CD4-positive, alpha-beta T cell treated with Interleukin-6 for 4 hours (primary cell): Measurements from ENCODE around the gene RPRD1A.
"Not testable (repeated sequence)": the region's sequence is repeated elsewhere in the genome, so short reads cannot be mapped to it uniquely, and the experiment has no call there.

Experiments used
- DNase-seq: peaks from one replicate; pipeline ENCODE4 v3.0.0-alpha.2; 2020; ENCODE audit warnings: mixed read lengths

RPRD1A gene

DNA sequence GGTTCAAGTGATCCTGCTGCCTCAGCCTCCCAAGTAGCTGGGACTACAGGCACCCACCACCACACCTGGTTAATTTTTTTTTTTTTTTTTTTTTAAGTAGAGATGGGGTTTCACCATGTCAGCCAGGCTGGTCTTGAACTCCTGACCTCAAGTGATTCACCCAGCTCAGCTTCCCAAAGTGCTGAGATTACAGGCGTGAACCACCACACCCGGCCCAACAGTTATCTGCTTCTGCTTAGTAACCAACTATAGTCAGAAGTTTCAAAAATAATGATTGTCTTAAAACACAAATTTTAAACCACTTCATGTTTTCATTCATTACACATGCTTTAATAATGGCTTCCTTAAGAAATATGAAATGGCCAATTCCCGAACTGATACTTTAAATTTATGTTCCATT is 43.1 kb downstream of the RPRD1A start:
- DNase-seq, result not testable (repeated sequence)

DNA sequence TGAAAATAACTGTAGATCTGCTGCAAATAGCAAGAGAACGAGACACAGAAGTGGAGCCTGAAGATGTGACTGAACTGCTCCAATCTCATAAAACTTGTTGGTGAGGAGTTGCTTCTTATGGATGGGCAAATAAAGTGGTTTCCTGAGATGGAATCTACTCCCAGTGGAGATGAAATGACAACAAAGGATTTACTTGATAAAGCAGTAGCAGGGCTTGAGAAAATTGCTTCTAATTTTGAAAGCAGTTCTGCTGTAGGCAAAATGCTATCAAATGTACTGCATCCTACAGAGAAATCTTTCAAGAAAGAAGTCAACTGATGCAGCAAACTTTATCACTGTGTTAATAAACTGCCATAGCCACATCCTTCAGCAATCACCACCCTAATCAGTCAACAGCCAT is 44.0 kb downstream of the RPRD1A start:
- no peak for DNase-seq

DNA sequence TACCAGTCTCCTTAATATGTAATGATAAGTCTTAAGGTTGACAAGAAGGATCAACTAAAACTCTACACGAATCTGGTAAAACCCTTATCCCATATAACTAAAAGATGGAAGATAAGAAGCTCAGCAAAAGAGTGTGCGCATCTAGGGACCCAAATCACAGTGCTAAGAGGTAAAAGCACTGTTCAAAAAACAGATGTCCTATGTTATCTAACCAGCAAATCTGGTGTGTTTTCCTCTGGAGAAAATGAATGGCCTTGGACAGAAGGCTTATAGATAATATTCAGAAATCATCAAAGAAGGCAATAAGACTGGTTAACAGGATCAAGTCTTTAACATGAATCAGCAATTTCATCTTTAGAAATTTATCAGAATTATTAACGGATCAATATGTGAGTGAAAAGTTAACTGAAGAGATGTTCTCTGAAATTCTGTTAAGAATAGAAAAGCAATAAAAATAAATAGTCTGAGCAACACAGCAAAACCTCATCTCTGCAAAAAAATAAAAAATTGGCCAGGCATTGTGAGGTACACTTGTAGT is 47.1 kb downstream of the RPRD1A start:
- DNase-seq, result no peak

DNA sequence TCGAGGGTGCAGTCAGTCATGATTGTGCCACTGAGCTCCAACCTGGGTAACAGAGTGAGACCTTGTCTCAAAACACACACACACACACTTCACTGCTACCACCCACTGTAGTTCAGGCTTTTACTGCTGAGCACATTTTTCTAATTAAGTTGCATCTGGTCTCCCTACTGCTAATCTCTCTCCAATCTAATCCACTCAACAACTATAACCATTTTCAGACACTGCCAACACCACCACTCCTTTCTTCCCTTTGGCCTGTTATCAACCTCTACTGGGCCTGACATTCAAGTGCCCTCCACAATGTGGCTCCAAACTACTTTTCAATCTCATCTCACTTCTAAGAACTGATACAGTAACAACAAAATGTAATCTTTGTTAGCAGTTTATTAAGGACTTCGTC is 50.1 kb downstream of the RPRD1A start:
- DNase-seq, result no peak

DNA sequence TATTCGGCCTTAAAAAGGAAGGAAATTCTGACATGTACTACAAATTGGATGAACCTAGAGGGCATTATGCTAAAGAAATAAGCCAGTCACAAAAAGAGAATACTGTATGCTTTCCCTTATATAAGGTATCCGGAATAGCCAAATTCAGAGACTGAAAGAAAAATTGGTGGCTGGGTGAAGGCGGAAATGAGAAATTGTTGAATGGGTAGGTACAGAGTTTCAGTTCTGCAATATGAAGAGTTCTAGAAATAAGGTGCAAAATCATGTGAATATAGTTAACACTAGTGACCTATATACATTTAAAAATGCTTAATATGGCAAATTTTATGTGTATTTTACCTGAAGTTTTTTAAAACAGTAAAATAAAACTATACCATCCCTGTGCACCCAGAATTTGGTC is 51.7 kb downstream of the RPRD1A start:
- no peak for DNase-seq

DNA sequence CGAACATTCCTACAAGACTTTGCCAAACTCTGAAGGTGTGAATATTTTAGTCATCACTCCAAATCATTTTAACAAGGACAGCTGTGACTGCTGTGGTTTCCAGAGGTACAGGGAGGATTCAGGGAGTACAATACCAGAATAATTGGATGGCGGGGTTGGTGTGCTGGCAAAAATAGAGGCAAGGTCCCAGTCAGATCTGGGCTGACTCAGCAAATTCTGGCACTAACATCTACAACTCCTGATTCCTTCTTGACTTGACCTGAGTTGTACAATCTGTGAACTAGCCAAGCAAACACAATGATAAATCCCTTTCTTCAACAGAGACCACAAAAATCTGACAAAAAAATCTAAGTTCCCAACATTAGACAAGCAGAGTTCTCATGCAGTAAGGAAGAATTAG is 54.5 kb downstream of the RPRD1A start:
- DNase-seq, result no peak

DNA sequence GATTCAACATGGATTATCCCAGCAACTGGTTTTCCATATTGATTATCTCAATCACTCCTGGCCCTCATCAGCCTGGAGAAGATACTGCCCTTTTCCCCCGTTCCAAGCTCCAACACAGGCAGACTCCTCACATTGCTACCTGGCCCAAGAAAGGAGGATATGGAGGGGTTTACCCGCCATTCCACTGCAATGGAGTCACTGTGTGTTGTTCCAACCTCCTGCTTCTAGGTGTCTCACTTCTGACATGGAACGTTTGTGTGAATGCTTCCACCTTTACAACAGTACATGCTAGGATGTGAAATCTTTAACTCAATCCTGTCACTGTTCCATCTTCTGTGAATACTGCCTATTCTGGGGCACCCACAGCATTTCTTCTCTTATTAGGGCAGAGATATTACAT is 58.1 kb downstream of the RPRD1A start:
- DNase-seq, result no peak

DNA sequence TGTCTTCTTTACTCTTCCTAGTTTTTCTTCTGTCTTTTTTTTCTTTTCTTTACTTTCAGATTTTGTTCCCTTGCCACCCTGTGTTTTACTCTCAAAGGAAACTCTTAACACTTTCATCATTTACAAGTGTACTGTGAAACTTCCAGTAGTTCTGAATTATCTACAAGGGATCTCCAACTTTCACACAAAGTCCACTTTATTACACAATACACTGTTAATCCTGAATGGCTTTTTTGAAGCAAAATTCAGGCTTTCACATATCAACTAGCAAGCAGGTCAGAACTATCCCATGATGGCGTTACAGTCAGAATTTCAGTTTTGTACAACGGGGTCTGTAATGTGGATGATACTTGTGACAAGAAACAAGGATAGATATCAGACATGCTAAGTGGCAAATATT is 60.4 kb downstream of the RPRD1A start:
- DNase-seq, result no peak

DNA sequence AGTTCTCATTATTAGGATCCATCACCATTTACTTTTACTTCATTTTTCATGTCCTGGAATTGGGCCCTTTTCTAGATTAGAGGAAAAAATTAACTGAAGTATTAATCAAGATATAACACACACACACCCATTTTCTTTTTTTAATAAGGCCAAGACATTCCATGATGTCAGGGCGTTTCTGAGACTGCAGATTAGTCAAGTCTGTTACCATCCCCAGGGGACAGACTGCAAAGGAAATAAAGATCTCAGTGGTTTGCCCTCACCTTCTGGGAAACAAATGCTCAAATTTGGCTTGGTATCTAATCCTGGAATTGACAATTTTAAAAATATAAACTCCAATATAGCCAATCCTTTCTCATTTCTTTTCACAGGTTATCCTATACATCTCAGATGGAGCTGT is 67.4 kb downstream of the RPRD1A start:
- no peak for DNase-seq

DNA sequence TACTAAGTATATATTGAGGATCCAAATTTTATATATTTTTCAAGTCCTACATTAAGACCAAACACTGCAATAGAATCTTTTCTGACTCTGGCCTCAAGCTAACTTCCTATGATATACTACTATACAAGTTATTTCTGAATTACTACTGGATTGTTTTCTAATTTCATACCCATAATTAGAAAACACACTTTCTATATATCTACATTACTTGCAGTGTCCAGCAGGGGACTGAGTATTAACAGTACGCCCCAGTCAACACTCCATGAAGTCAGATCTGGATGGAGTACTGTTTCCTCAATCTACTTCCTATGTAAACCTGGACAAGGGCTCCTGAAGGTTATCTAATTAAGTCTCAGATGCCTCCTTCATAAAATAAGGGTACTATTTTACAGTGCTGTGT is 68.4 kb downstream of the RPRD1A start:
- DNase-seq, result no peak

DNA sequence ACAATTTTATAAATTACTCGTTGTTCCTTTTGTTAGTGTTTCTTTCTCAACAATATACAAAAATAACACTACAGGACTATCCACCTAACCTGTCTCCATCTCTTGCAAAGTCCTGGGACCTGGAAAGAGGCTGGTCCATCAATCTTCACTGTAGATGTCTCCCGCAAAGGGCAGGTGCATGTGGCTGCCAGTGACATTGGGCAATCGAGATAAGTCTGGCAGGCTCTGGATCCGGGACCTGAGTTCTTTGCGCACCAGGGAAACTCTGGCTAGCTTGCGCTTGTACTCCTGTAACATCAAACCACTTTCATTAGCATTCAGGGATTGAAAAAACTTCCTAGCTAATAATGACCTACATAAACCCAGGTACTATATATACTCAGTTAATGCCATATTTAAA is 74.3 kb downstream of the RPRD1A start:
- no peak for DNase-seq

DNA sequence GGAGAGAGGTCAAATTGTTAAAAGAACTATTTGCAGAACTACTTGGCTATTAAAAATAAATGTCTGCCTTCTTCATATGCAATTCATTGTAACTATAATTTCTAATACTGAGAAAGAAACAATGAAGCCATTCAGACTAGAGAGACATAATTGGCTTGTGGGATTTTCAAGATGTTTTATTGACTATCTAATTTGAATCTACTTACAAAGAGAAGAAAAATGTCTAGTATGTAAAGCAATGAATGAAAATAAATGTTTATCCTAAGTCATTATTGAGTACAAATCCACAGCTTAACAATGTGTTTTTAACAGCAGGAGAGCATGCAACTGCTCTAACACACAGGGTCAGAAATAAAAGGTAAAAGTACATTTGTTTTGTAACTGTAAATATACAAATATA is 75.7 kb downstream of the RPRD1A start:
- DNase-seq, result no peak

DNA sequence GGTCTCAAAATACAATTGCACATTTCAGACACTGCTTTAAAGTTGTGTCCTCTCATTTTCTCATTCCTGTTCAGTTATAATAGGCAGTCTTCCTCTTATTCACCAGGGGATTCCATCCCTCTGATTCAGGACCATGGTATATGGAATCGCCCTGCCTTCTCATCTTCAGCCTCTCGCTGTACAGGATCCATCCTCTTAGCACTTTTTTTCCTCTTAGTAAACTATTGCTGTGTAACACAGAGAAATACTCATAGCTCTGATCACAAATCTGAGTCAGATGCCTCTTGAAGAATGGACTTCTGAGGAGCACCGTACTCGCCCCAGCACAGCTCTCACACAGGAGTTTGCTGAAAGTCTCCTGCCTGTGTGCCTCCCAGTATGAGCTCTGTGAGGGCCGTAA is 83.5 kb downstream of the RPRD1A start:
- no peak for DNase-seq

DNA sequence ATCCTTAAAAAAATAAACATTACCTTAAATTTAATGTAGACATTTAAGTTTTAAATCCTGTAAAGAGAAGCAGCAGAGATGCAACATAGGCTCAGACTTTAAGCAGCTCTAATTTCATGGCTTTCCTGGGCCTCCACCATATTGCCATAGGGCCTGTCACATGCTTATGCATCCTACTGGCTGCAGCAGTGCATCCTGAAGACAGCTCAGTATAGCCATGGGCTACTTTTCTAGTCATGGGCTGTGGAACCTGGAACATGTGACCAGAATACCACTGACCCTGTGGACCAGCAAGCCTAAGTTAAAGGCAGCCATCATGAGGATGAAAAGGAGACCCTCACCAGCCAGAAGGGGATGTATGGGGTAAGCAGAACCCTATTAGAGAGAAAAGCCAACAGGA is 84.2 kb downstream of the RPRD1A start:
- no peak for DNase-seq

DNA sequence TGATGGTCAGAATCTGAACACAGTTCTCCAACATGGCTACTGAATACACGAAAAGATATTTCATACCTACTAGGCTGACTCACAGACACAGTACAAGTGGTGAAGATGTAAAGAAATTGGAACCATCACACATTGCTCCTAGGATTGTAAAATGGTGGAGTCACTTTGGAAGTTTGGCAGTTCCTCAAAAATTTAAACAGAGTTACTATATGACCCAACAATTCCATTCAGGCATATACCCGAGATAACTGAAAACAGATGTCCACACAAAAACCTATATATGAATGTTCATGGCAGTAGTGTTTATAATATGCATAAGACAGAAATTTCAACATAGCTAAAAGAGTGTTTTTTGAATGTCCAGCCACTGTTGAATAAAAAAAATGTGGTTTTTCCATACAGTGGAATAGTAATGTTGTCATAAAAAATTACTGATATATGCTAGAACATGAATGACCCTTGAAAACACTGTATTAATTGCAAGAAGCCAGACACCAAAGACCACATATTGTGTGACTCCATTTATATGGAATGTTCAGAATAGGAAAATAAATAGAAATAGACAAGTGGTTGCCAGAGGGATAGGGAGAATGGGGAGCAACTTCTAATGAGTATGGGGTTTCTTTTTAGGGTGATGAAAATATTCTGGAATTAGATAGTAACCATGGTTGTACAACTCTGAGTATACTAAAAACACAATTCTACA is 84.8 kb downstream of the RPRD1A start:
- no peak for DNase-seq

DNA sequence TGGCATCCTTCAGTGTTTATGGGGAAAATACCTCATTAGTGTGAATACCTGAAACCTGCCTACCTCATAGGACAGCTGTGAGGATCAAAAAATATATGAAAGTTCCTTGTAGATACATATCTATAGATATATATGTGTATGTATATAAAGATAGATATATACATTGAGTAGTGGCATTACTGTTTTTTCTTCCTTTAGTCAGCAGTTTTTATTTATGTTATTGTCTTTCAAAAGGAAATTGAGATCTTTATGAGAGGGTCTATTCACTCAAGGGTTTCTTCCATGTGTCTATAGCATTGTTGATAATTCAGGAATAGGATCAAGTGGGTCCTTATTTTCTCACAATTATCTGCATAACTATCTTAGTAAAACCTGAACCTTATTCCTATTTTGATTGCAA is 88.2 kb downstream of the RPRD1A start:
- no peak for DNase-seq

DNA sequence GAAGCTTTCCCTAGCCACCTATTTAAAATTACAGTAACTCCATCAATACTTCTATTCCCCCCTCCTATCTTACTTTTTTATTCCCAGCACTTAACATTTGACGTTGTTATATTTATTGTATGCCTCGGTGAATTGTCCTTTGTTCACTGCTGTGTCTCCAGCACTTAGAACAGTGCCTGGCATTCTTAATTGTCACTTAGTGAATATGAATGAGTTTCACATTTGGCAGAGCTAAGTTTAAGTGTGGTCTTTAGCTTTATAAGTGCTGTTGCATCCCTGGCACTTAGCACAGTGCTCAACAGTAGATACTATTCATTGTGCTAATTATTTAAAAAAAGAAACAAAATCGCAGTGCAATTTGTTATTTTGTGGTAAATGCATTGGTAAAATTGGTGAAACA is 93.2 kb downstream of the RPRD1A start:
- no peak for DNase-seq

DNA sequence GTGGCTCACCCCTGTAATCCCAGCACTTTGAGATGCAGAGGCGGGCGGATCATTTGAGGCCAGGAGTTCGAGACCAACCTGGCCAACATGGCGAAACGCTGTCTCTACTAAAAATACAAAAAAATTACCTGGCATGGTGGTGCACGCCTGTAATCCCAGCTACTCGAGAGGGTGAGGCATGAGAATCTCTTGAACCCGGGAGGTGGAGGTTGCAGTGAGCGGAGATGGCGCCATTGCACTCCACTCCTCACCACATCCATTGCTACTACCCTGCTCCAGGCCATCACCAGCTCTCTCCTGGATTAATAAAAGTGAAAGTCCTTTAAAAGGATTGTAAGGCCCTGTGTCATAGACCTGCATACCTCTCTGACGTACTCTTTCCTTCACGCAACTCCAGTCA is 93.7 kb downstream of the RPRD1A start:
- no peak for DNase-seq

DNA sequence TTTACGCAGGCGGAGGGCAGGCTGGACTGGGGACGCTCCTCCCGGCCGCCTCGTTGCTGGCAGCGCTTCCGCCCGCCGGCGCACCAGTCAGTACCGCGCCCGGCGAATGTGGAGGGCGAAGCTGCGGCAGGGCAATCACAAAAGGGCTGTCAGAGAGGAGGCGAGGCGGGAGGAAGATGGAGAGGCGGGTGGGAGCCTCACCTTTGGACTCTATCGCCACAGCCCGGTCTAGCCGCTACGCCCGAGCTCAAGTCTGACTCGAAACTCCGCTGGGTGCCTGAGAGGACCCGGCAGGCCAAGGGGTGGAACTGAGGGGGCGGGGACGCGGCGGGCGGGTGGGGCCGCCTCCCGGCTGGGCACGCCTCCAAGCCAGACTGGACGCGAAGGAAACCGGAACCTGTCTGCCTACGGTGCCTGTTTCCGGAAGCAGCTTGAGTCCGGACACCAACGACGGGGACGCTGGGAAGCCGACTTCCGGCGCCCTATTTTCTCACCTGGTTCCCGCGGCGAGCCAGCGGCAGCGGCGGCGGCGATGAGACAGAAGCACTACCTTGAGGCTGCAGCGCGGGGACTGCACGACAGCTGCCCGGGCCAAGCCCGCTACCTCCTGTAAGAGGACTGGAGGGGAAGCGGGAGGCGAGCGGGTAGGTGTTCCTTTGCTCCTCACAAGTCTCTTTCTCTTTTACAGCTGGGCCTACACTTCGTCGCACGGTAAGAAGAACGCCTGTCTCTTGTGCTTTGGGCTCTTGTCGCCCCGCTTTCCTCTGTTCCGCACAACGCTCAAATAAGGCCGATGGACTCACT is 95.0 kb downstream of the RPRD1A start, which contains the start of gene RMP24:
Gene RMP24 (plus strand): TSS at position 483 of the 804 bp plus-strand sequence.
- DNase-seq, result peak; percentile 95

DNA sequence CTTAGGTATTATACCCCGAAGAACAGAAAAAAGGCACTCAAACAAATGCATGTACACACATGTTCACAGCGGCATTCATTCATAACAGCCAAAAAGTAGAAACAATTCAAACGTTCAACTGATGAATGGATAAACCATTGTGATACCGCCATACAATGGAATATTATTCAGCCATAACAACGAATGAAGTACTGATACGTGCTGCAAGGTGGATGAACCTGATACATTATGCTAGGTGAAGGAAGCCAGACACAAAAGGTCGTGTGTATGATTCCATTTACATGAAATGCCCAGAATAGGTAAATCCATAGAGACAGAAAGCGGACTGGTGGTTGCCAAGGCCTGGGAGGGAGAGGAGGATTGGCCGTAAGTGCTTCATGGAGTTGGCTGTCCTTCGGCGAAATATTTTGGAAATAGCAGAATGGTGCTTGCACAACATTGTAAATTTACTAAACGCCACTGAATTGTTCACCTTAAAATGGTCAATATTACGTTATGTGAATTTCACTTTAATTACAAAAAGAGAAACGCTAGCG is 95.6 kb downstream of the RPRD1A start:
- no peak for DNase-seq

DNA sequence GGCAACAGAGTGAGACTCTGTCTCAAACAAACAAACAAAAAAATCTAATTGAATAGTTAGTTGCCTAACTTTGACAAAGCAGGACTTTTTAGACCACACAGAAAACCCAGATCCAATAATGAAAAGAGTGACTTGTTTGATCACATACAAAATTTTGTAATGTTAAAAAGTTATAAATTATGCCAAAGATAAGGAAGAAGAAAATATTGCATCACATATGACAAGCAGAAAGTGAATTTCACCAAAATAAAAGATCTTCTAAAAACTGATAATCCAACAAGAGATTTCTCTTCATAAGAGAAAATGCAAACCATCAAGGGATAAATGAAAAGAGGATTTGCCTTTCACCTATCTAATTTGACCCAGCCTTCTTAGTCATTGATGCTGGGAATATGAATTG is 97.7 kb downstream of the RPRD1A start:
- DNase-seq, result no peak

DNA sequence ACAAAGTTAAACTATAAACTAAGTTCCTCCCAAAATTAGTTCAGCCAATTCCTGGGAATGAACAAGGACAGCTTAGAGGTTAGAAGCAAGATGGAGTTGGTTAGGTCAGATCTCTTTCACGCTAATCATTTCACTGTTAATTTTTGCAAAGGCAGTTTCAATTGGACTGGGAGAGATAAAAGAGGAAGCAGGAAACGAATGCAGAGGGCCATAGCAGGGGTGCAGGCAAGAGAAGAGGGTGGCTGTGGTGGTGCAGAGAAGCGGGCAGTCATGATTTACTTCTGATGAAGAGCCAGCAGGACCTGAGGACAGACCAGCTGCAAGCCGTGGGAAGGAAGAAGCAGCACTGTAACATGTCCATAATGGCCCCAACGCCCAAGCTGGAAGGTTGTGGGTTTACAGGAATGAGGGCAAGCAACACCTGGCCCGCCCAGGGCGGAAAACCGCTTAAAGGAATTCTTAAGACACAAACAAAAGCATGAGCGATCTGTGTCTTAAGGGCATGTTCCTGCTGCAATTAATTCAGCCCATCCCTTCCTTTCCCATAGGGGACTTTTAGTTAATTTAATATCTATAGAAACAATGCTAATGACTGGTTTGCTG is 99.0 kb downstream of the RPRD1A start:
- peak; percentile 4 for DNase-seq

DNA sequence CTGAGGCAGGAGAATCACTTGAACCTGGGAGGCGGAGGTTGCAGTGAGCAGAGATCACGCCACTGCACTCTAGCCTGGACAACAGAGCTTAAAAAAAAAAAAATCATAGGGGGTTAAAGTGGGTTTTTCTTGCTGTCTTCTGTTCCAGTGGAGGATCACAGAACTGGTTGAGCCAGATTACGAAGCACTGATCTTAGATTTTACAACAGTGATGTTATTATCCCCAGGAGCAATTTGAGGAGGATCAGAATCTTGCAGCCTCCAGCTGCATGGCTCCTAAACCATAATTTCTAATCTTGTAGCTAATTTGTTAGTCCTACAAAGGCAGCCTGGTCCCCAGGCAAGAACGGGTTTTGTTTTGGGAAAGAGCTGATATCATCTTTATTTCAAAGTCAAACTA is 99.5 kb downstream of the RPRD1A start:
- not testable (repeated sequence) for DNase-seq

DNA sequence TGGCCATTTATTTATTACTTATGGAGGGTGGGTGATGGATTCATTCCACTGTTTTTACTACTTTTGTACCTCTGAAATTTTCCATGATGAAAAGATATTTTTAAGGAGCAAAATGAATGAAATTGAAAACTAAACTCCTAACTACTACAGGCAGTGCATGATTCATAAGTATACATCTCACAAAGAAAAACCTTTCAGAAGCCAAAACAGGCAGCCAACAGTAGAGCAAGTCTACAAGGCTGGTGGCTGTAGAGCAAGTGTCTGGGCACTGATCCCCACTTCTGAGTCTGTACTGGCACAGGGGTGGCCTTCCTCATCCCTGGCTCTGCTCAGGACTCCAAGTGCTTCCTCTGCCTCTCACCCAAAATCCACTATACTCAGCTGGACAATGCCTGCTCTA is 103.0 kb downstream of the RPRD1A start:
- DNase-seq, result no peak
